GM21423 (cell line): Measurements from ENCODE around the gene OSTN.

Experiments used
- ATAC-seq: cut with Tn5 transposase; IDR thresholded peaks from one replicate; pipeline ENCODE4 v1.9.1; 2021; ENCODE audit warnings: mild to moderate bottlenecking, moderate library complexity; ENCODE audit not compliant: unreplicated experiment

The OSTN gene

GRCh38 chr3:191234216-191234615 lies 35.2 kb downstream of the OSTN start:
- no peak for ATAC-seq

- ATAC-seq, result peak; percentile 99
These were observed 36.6 kb downstream of the OSTN start for GRCh38 chr3:191235331-191236314.

- ATAC-seq, result no peak
These were observed 37.6 kb downstream of the OSTN start for GRCh38 chr3:191236646-191237045.

GRCh38 chr3:191237047-191237882 lies 38.2 kb downstream of the OSTN start:
- ATAC-seq, result no peak

GRCh38 chr3:191238321-191238817 lies 39.3 kb downstream of the OSTN start:
- no peak for ATAC-seq

GRCh38 chr3:191239407-191240031 lies 40.5 kb downstream of the OSTN start:
- ATAC-seq, result no peak

GRCh38 chr3:191240486-191240885 lies 41.4 kb downstream of the OSTN start:
- ATAC-seq, result no peak

- ATAC-seq, result peak; percentile 31
These were observed 45.3 kb downstream of the OSTN start for GRCh38 chr3:191244242-191244867.

GRCh38 chr3:191246034-191246433 lies 47.0 kb downstream of the OSTN start:
- ATAC-seq, result peak; percentile 84

- ATAC-seq, result no peak
These were observed 47.6 kb downstream of the OSTN start for GRCh38 chr3:191246630-191247029.

GRCh38 chr3:191253089-191253799 lies 54.2 kb downstream of the OSTN start:
- ATAC-seq, result peak; percentile 41

- no peak for ATAC-seq
These were observed 55.2 kb downstream of the OSTN start for GRCh38 chr3:191254098-191254873.

- no peak for ATAC-seq
These were observed 56.1 kb downstream of the OSTN start for GRCh38 chr3:191255156-191255555.

GRCh38 chr3:191256405-191256804 lies 57.4 kb downstream of the OSTN start:
- no peak for ATAC-seq

- no peak for ATAC-seq
These were observed 58.2 kb downstream of the OSTN start for GRCh38 chr3:191257286-191257685.

- no peak for ATAC-seq
These were observed 60.4 kb downstream of the OSTN start for GRCh38 chr3:191259486-191259885.

GRCh38 chr3:191260431-191261303 lies 61.6 kb downstream of the OSTN start:
- no peak for ATAC-seq

- ATAC-seq, result no peak
These were observed 62.2 kb downstream of the OSTN start for GRCh38 chr3:191261304-191261638.
